PC-3 (cell line): ENCODE data around the gene HIGD2A. TPM values are rescaled to one million over a fixed set of nuclear protein-coding genes. Genes with fewer than 3 reads are reported as not detected.

ENCODE experiments used
- ATAC-seq: fragments of 200-7000 bp; cut with Tn5 transposase; 2 replicates; pipeline ENCODE4 v1.9.1; 2020; ENCODE audit warnings: mild to moderate bottlenecking, moderate library complexity
- BruUV-seq: library from RNA; stranded (reverse); fragments of 400-500 nt; replicated peaks from 2 replicates; lab custom pipeline; 2021; lab: Mats Ljungman, UMichigan
- CTCF ChIA-PET: fragments of 300-600 bp; sonication (Branson Sonifier 250); formaldehyde crosslinking; loops from one replicate; lab custom pipeline; 2022; ENCODE audit warnings: antibody characterized with exemption; lab: Charles Lee
- POLR2A ChIA-PET: fragments of 300-600 bp; sonication (Branson Sonifier 250); formaldehyde crosslinking; loops from one replicate; lab custom pipeline; 2022; ENCODE audit warnings: antibody characterized with exemption; ENCODE audit not compliant: unreplicated experiment; lab: Charles Lee
- DNase-seq: peaks from one replicate; pipeline ENCODE4 v3.0.0-alpha.2; 2015
- H2AFZ ChIP-seq: fragments of 300-600 bp; sonication (generic); 2 replicates; pipeline ENCODE4 v1.6.0; 2016; ENCODE audit warnings: antibody characterized with exemption, low read length
- H3F3A ChIP-seq: fragments of 300-600 bp; sonication (generic); one replicate; pipeline ENCODE4 v1.6.0; 2017; ENCODE audit warnings: antibody characterized with exemption, low read length, control low read depth, mild to moderate bottlenecking; ENCODE audit not compliant: unreplicated experiment
- H3K27ac ChIP-seq: fragments of 300-600 bp; sonication (generic); 2 replicates; pipeline ENCODE4 v1.5.1; 2016; ENCODE audit warnings: mild to moderate bottlenecking, low read length
- H3K27me3 ChIP-seq: fragments of 300-600 bp; sonication (generic); 2 replicates; pipeline ENCODE4 v1.6.1; 2016; ENCODE audit warnings: low read length, mixed read lengths
- H3K36me3 ChIP-seq: fragments of 300-600 bp; sonication (generic); 2 replicates; pipeline ENCODE4 v1.6.1; 2016; ENCODE audit warnings: low read depth, mixed run types, low read length, mixed read lengths
- H3K4me1 ChIP-seq: fragments of 300-600 bp; sonication (generic); 2 replicates; pipeline ENCODE4 v1.5.1; 2016; ENCODE audit warnings: low read length; ENCODE audit not compliant: insufficient read depth
- H3K4me2 ChIP-seq: fragments of 300-600 bp; sonication (generic); 2 replicates; pipeline ENCODE4 v1.6.0; 2016; ENCODE audit warnings: low read length
- H3K4me3 ChIP-seq: fragments of 300-600 bp; sonication (generic); 2 replicates; pipeline ENCODE4 v1.5.1; 2016; ENCODE audit warnings: mild to moderate bottlenecking, low read length, mixed read lengths
- H3K79me2 ChIP-seq: fragments of 300-600 bp; sonication (generic); 2 replicates; pipeline ENCODE4 v1.6.1; 2017; ENCODE audit warnings: low read length, mixed read lengths
- H3K9ac ChIP-seq: fragments of 300-600 bp; sonication (generic); 2 replicates; pipeline ENCODE4 v1.6.0; 2016; ENCODE audit warnings: mild to moderate bottlenecking, low read length
- H3K9me2 ChIP-seq: fragments of 300-600 bp; sonication (generic); replicated peaks from 2 replicates; pipeline ENCODE4 v1.6.1; 2016; ENCODE audit warnings: mixed run types, low read length, mixed read lengths
- H3K9me3 ChIP-seq: fragments of 300-600 bp; sonication (generic); 2 replicates; pipeline ENCODE4 v1.6.1; 2016; ENCODE audit warnings: low read length, mixed read lengths
- H4K20me1 ChIP-seq: fragments of 300-600 bp; sonication (generic); 2 replicates; pipeline ENCODE4 v1.6.1; 2016; ENCODE audit warnings: low read length, mixed read lengths
- CTCF ChIP-seq: fragments of 300-600 bp; sonication (generic); conservative IDR thresholded peaks from 2 replicates; pipeline ENCODE4 v1.5.1; 2017; ENCODE audit warnings: antibody characterized with exemption, low read depth, mild to moderate bottlenecking, low read length
- EZH2 ChIP-seq: fragments of 300-600 bp; sonication (generic); IDR thresholded peaks from one replicate; pipeline ENCODE4 v1.6.1; 2017; ENCODE audit warnings: antibody characterized with exemption, mild to moderate bottlenecking, low read length; ENCODE audit not compliant: unreplicated experiment
- EZH2phosphoT487 ChIP-seq: fragments of 300-600 bp; sonication (generic); IDR thresholded peaks from 2 replicates; pipeline ENCODE4 v1.6.1; 2018; ENCODE audit warnings: mild to moderate bottlenecking, antibody characterized with exemption, low read length, borderline replicate concordance
- intact Hi-C: fragments of 100-400 bp; cut with micrococcal nuclease; formaldehyde crosslinking; loops from 2 replicates; pipeline ENCODE4 v1.9.0; 2023
- microRNA-seq: library from miRNA; unstranded; fragments of <30 nt; microRNA quantifications from one replicate; pipeline ENCODE4 v1.1.0, GENCODE V29; 2020; ENCODE audit not compliant: unreplicated experiment
- total RNA-seq: library from RNA; depleted of rRNA; stranded (reverse); fragments of >200 nt; gene quantifications from 2 replicates; pipeline ENCODE4 v1.2.3, GENCODE V29; 2014; rRNA removed

The HIGD2A gene
- total RNA-seq, 1 experiment from 2014 or later, result 174 TPM

- ATAC-seq, result peak; percentile 86
- Histone ChIP-seq H3F3A (no peaks in the 10 kb centered on the region), H3K27ac (peak overlapping the region; percentile 59)
Measured at GRCh38 chr5:176438959-176439757, 50.6 kb downstream of the HIGD2A start.

More at GRCh38 chr5:176438959-176439757, 50.6 kb downstream of the HIGD2A start:
- peak overlapping the region; percentile 51 for H3K4me2 ChIP-seq
- H3K36me3 ChIP-seq, result no peaks in the 10 kb centered on the region
- 0 out of 2 replicates have a peak overlapping the region, but pooled peaks have one; percentile 8 for H2AFZ ChIP-seq
- H3K27me3 ChIP-seq, result no peaks in the 10 kb centered on the region
- no peak for TF ChIP-seq EZH2
- TF ChIP-seq EZH2phosphoT487, result no peak
- no peak for TF ChIP-seq CTCF
- ChIA-PET CTCF (interaction anchor here (0.6 to 0.7 kb wide), 2 partner anchors 21 to 22 kb away, joined by 3 to 5 read pairs; no protein-coding TSS in a partner anchor), POLR2A (interaction anchor here (0.6 to 1.0 kb wide), 2 partner anchors 8 to 10 kb away, joined by 3 to 9 read pairs; no protein-coding TSS in a partner anchor)
- H4K20me1 ChIP-seq, result no peaks in the 10 kb centered on the region
- H3K4me1 ChIP-seq, result peaks cover 32% of the 10 kb centered on the region
- intact Hi-C loops, result loop anchor here (1.0 kb wide), 1 partner anchor 8 kb away; no protein-coding TSS in a partner anchor
- H3K79me2 ChIP-seq, result no peaks in the 10 kb centered on the region
- H3K4me3 ChIP-seq, result no peak overlapping the region
- no TSS peak for BruUV-seq
- H3K9me3 ChIP-seq, result no peaks in the 10 kb centered on the region
- H3K9ac ChIP-seq, result no peak overlapping the region
- no peaks in the 10 kb centered on the region for H3K9me2 ChIP-seq
- DNase-seq, result peak; percentile 95

Small RNAs within 50 kb of the gene (microRNA-seq; reads per million reads assigned to microRNA genes)
- not detected for gene MIR1271

Other genes starting within 250 kb of the HIGD2A start
- 7.5 and 15.4 TPM in 2 replicates for gene SIMC1, start 150.3 kb upstream of the HIGD2A start, total RNA-seq
- 69.5 and 81.1 TPM in 2 replicates for gene KIAA1191, start 27.0 kb upstream of the HIGD2A start, total RNA-seq
- gene ARL10, start 23.3 kb upstream of the HIGD2A start, total RNA-seq, result 0.15 and 2.6 TPM in 2 replicates
- gene NOP16, start 153 bp upstream of the HIGD2A start, total RNA-seq, result 92.6 and 103 TPM in 2 replicates
- gene CLTB, start 27.8 kb downstream of the HIGD2A start, total RNA-seq, result 354 and 460 TPM in 2 replicates
- 51.4 TPM in 2 replicates for gene FAF2, start 59.6 kb downstream of the HIGD2A start, total RNA-seq
- gene RNF44, start 148.7 kb downstream of the HIGD2A start, total RNA-seq, result 19.2 and 28.3 TPM in 2 replicates
- gene CDHR2, start 160.6 kb downstream of the HIGD2A start, total RNA-seq, result 0.07 TPM in 1 of 2 replicates, not detected in the other
- 18.7 and 19.9 TPM in 2 replicates for gene GPRIN1, start 221.4 kb downstream of the HIGD2A start, total RNA-seq
- gene SNCB, start 241.8 kb downstream of the HIGD2A start, total RNA-seq, result 2.1 and 8.6 TPM in 2 replicates
- gene EIF4E1B, start 241.9 kb downstream of the HIGD2A start, total RNA-seq, result not detected in 2 replicates